Peyer's patch (tissue), 4 donors: ENCODE results near the gene UBP1. TPM values are rescaled to one million over a fixed set of nuclear protein-coding genes. Genes with fewer than 3 reads are reported as not detected.
"Not testable (repeated sequence)": the region's sequence is repeated elsewhere in the genome, so short reads cannot be mapped to it uniquely, and the experiment has no call there.

Experiments used
- DNase-seq, 3 donors: peaks; one replicate each; pipeline ENCODE4 v3.0.0-alpha.2; 2017 to 2019
- H3K27ac ChIP-seq, 4 donors: fragments of 200-600 bp; sonication (generic); one replicate each; pipeline ENCODE4 v1.5.1; 2016 to 2019
- H3K27me3 ChIP-seq, 2 donors: fragments of 200-600 bp; sonication (generic); one replicate each; pipeline ENCODE4 v1.5.1; 2019
- H3K36me3 ChIP-seq, 3 donors: fragments of 200-600 bp; sonication (generic); one replicate each; pipeline ENCODE4 v1.5.1; 2016 to 2019
- H3K4me1 ChIP-seq, 4 donors: fragments of 200-600 bp; sonication (generic); one replicate each; pipeline ENCODE4 v1.5.1; 2016 to 2019
- H3K4me3 ChIP-seq, 4 donors: fragments of 200-600 bp; sonication (generic); 1 replicate in 3 of 4; 2 replicates in 1 of 4; pipeline ENCODE4 v1.5.1; 2016 to 2019; ENCODE audit warnings: mild to moderate bottlenecking in 1 of 4
- H3K9me3 ChIP-seq, 4 donors: fragments of 200-600 bp; sonication (generic); one replicate each; pipeline ENCODE4 v1.5.1; 2016 to 2019; ENCODE audit warnings: mild to moderate bottlenecking in 1 of 4
- POLR2A ChIP-seq, 2 donors: fragments of 450-650 bp; IDR thresholded peaks; one replicate each; pipeline ENCODE4 v1.5.1; 2017; ENCODE audit warnings: antibody characterized with exemption in 2 of 2, mild to moderate bottlenecking in 2 of 2, moderate library complexity in 2 of 2
- total RNA-seq, 4 donors: library from RNA; depleted of rRNA; stranded (reverse); fragments of >200 nt; gene quantifications; one replicate each; pipeline ENCODE4 v1.1.0, GENCODE V29; 2016
- TF ChIP-seq, protein P1 (sequence below), 6 experiments: fragments of 450-650 bp in 4 of 6; fragments of 200-600 bp in 2 of 6; sonication (generic) in 1 of 6; IDR thresholded peaks; one replicate each; pipeline ENCODE4 v1.5.1; 2017 to 2019; ENCODE audit warnings: antibody characterized with exemption in 6 of 6, mild to moderate bottlenecking in 3 of 6, moderate library complexity in 1 of 6

The UBP1 gene
- total RNA-seq, 4 donors from 2014 or later, result 61.3 to 192 (median 77.0) TPM

DNA sequence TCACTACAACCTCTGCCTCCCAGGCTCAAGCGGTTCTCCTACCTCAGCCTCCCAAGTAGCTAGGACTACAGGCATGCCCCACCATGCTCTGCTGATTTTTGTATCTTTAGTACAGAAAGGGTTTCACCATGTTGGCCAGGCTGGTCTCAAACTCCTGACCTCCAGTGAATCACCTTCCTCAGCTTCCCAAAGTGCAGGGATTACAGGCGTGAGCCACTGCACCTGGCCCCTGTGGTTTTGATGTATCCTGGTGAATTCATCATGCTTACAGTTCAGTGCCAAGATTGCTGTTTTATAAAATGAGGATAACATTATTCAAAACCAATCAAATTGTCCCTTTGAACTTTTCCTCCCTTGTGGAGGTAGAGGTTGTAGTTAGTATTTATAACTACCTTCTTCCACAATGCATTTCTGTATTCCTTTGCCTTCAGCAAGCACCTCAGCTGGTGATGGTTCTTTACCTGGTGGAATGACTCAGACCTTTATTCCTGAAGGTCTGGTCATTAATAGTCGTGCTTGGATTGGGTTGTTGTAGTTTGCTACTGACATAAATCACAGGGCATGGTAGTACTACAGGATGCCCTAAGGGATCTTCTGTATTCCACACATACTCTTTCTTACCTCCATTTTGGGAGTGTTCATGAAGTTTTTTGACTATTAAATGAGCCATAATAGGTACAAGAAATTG, 76.9 kb downstream of the UBP1 start:
- no peak for TF ChIP-seq POLR2A (IDR thresholded peaks at IDR 0.05)
- TF ChIP-seq, protein P1, sequence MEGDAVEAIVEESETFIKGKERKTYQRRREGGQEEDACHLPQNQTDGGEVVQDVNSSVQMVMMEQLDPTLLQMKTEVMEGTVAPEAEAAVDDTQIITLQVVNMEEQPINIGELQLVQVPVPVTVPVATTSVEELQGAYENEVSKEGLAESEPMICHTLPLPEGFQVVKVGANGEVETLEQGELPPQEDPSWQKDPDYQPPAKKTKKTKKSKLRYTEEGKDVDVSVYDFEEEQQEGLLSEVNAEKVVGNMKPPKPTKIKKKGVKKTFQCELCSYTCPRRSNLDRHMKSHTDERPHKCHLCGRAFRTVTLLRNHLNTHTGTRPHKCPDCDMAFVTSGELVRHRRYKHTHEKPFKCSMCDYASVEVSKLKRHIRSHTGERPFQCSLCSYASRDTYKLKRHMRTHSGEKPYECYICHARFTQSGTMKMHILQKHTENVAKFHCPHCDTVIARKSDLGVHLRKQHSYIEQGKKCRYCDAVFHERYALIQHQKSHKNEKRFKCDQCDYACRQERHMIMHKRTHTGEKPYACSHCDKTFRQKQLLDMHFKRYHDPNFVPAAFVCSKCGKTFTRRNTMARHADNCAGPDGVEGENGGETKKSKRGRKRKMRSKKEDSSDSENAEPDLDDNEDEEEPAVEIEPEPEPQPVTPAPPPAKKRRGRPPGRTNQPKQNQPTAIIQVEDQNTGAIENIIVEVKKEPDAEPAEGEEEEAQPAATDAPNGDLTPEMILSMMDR (IDR thresholded peaks at IDR 0.05), result no peak
- H3K27me3 ChIP-seq, result no peaks in the 10 kb centered on the region
- H3K4me3 ChIP-seq, result no peak overlapping the region
- no peaks in the 10 kb centered on the region for H3K36me3 ChIP-seq
- no peak overlapping the region for H3K27ac ChIP-seq
- no peaks in the 10 kb centered on the region for H3K9me3 ChIP-seq
- H3K4me1 ChIP-seq, result no peaks in the 10 kb centered on the region
- no peak for DNase-seq

DNA sequence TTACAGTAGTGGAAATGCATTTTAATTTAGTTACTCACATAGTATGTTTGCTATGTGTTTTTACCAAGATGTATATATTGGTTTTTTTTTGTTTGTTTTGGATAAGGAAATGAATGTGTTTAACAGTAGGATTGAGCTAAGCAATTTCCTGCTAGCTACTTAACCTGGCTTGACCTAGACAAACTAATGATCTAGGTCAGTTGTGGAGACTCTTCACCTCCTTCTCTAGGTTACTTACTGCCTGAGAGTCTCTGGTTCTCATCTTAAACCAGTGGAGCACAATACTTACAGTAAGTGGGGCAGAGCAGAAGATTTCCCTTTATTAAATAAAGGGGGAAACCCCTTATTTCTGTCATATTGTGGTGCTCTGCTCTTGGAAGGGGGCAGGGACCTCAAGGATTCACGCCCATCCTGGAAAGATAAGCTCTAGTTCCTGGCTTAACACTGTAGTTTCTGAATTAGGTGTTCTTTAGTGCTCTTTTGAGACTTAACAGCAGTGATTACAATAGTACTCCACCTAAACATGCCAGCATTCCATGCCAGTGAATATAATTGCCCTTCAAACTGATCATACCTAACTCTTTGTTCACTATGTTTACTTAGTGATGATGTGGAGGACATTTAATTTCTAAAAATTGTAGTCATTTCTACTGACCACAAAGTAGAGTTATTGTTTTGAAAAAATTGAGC, 79.9 kb downstream of the UBP1 start:
- no peaks in the 10 kb centered on the region for H3K27me3 ChIP-seq
- H3K36me3 ChIP-seq, result no peaks in the 10 kb centered on the region
- no peak overlapping the region for H3K4me3 ChIP-seq
- DNase-seq, result no peak
- no peaks in the 10 kb centered on the region for H3K9me3 ChIP-seq
- TF ChIP-seq, protein P1 (IDR thresholded peaks at IDR 0.05), result no peak
- TF ChIP-seq POLR2A (IDR thresholded peaks at IDR 0.05), result no peak
- no peak overlapping the region for H3K27ac ChIP-seq
- H3K4me1 ChIP-seq, result no peaks in the 10 kb centered on the region

DNA sequence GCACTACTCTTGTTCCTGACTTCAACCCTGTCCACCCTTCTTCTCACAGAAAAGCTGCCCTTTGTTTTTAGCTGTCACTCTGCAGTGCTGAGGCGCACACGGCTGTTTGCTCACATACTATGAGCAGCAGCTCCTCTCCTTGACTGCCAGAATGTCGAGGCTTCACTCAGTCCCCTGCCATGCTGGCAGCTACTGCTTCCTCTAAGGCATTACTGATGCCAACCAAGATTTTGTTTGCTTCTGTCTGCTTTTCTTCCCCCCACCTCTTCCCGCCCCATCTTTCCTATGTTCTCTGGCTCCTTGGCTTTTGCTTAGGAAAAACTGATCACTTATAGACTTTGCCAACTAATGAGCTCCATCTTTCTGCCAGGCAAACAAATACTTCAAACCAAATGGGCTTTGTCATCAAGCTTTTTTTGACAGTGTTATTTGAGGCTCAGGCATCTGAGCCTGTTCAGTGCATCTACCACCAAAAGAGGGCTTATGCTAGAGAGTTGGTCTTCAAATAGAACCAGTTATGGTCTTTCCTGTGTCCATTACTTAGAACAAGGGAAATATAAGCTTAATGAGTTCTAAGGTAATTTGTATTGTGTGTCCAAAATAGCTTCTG, 81.9 kb downstream of the UBP1 start:
- TF ChIP-seq, protein P1 (IDR thresholded peaks at IDR 0.05), result no peak
- no peak for TF ChIP-seq POLR2A (IDR thresholded peaks at IDR 0.05)
- no peaks in the 10 kb centered on the region for H3K27me3 ChIP-seq
- no peak overlapping the region for H3K4me3 ChIP-seq
- no peak for DNase-seq
- no peaks in the 10 kb centered on the region for H3K36me3 ChIP-seq
- H3K4me1 ChIP-seq, result no peaks in the 10 kb centered on the region
- H3K27ac ChIP-seq, result no peak overlapping the region
- no peaks in the 10 kb centered on the region for H3K9me3 ChIP-seq

DNA sequence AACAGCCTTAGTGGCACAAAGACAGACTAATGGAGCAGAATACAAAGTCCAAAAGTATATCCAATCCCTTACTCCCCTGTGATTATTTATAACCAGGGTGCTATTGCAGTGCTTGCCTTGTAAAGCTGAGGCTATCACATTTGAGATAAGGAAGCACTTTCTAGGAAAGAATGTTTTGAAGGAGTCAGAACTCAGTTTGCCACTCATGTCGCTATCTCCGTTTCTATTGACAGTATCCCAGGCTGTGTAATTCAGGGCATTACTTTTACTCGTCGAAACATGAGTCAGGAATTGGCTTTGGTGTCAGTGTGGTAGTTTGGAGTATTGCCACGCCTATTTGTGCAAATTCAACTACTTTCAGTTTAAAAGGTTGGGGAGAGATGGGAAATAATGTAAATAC, 84.6 kb downstream of the UBP1 start:
- DNase-seq, result no peak
- TF ChIP-seq, protein P1 (IDR thresholded peaks at IDR 0.05), result peak in 2 of 6 experiments; percentile 17 to 20
- no peak for TF ChIP-seq POLR2A (IDR thresholded peaks at IDR 0.05)
- H3K4me3 ChIP-seq, result peak overlapping the region in 2 of 4 donors; percentile 26 to 37
- H3K9me3 ChIP-seq, result no peaks in the 10 kb centered on the region
- H3K36me3 ChIP-seq, result no peaks in the 10 kb centered on the region
- H3K4me1 ChIP-seq, result no peaks in the 10 kb centered on the region
- no peaks in the 10 kb centered on the region for H3K27me3 ChIP-seq
- H3K27ac ChIP-seq, result peak overlapping the region in 1 of 4 donors; percentile 39

DNA sequence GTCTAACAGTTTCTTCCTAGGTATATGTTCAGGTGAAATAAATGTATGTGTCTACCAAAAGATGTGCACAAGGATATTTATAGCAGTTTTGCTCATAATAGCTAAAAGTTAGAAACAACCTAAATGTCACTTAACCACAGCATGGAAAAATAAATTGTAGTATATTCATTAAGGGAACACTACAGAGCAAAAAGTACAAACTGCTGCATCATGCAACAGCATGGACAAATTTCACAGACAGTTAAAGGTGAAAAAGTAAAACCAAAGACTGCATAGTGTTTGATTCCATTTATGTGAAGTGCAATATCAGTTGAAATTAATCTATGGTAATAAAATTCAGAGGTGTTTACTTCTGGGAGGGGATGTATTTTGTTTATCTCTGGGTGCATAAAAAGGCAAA, 100.4 kb downstream of the UBP1 start:
- Histone ChIP-seq H3K4me3 (no peak overlapping the region), H3K36me3 (no peaks in the 10 kb centered on the region), H3K4me1 (no peaks in the 10 kb centered on the region), H3K9me3 (peaks cover 0 to 1% (median 0%) of the 10 kb centered on the region in 4 donors), H3K27ac (no peak overlapping the region), H3K27me3 (no peaks in the 10 kb centered on the region)
- DNase-seq, result no peak
- TF ChIP-seq POLR2A (IDR thresholded peaks at IDR 0.05), result no peak
- TF ChIP-seq, protein P1 (IDR thresholded peaks at IDR 0.05), result no peak

DNA sequence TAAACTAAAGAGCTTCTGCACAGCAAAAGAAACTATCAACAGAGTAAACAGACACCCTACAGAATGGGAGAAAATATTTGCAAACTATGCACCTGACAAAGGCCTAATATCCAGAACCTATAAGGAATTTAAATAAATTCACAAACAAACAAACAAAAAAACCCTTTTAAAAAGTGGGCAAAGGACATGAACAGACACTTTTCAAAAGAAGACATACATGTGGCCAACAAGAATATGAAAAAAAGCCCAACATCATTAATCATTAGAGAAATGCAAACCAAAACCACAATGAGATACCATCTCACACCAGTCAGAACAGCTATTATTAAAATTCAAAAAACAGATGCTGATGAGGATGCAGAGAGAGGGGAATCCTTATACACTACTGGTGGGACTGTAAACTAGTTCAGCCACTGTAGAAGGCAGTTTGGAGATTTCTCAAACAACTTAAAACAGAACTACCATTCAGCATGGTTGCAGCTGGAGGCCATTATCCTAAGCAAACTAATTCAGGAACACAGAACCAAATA, 101.2 kb downstream of the UBP1 start:
- H3K4me3 ChIP-seq, result not testable (repeated sequence)

More for the DNA sequence above, 101.2 kb downstream of the UBP1 start:
- not testable (repeated sequence) for H3K27me3 ChIP-seq, H3K4me1 ChIP-seq, H3K27ac ChIP-seq, H3K36me3 ChIP-seq, DNase-seq, H3K9me3 ChIP-seq
